Left renal pelvis (tissue), 4 donors: ENCODE results near the gene FCER1G. TPM values are rescaled to one million over a fixed set of nuclear protein-coding genes. Genes with fewer than 3 reads are reported as not detected.

Experiments
- DNase-seq, 4 donors: peaks; one replicate each; pipeline ENCODE4 v3.0.0-alpha.2; 2013; ENCODE audit warnings: low read depth in 4 of 4, low spot score in 3 of 4
- polyA plus RNA-seq, 4 donors: library from polyadenylated mRNA; unstranded; fragments of 120-200 nt; gene quantifications; one replicate each; pipeline ENCODE4 v1.2.1, GENCODE V29; 2013; ENCODE audit not compliant: insufficient read length in 4 of 4

FCER1G gene
- polyA plus RNA-seq, 4 donors: 13.1 to 39.3 (median 17.1) TPM

DNA sequence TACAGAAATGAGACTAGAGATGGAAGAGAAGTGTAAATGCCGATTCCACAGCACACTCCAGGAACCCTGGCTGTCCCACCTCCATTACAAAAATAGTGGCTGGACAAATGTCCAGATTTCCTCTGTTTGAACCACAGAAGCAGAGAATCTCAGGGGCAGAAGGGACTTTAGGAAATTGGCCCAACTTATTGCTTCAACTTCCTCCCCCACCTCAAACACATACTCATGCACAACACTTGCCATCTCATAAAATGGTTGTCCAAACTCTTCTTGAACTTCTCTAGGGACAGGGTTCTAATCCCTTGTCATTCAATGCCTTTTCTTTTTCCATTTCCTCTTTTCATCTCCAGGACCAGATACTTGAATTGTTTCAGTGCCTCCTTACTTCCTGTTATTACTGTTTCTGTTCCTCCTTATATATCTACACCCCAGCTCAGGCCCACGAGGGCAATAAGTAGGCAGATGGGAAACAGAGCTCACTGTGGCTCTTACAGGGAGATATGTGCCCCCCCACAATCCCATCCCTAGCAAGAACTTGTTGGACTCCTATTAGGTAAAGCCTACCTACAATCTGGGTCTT is 29.3 kb upstream of the FCER1G start:
- DNase-seq: no peak

GRCh38 chr1:161187311-161187710 is 27.8 kb upstream of the FCER1G start:
- DNase-seq: no peak

DNA sequence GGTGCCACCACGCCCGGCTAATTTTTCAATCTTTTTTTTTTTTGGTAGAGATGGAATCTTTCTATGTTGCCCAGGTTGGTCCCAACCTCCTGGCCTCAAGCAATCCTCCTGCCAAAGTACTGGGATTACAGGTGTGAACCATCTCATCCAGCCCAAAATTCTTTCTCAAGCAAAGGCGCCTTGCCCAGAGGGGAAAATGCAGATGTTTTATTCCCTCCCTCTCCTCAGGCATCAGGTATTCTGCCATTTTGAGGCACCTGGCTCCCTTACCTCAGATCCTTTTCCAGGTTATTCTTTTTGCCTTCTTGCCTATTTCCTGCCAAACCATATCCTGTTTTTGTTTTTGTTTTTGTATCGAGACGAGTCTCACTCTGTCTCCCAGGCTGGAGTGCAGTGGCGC is 26.7 kb upstream of the FCER1G start:
- no peak for DNase-seq

GRCh38 chr1:161189036-161189435 is 26.1 kb upstream of the FCER1G start:
- DNase-seq: no peak

GRCh38 chr1:161190962-161191521 is 24.1 kb upstream of the FCER1G start:
- DNase-seq: no peak

- no peak for DNase-seq
These were observed 23.1 kb upstream of the FCER1G start for GRCh38 chr1:161191971-161192370.

DNA sequence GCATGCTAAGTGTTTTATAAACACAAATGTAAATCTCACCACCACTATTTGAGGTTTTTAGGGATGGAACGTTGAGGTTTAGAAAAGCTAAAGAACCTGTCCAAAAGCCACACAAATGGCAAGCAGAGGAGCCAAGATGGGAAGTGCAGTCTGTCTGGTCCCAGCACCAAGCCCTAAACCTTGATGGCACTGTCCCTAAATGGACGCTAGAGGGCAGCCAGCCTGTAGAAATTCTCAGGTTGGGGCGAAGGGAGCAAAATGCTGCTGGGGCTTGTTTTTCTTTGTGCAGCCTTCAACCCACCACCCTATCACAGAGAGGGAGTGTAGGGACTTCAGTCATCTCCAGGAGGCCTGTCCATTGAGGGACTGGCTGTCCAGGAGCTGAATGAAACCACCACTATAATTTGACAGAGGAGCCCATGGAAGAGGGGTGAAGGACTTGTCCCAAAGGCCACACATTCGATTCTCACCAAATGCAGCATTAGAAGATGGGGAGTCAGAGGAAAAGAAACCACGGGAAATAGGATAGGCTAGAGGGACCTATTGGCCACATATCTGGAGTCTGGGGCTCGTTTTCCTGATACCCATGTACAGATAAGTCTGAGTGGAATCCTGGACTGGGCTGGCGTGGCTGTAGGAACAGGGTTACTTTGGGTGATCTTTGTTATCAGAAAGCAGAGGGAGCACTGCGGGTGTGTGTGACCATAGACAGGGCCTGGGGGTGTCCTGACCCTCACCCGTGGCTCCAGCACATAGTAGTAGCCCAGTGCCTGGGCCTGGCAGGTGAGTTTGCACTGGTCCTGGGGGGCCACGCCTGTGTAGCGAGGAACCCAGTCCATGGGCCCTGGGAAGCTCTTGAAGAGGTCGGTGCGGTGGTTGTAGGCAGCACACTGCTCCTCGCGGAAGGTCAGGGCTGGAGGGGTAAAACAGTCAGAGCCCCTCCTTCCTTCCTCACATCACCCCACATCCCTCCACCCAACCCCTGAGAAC is 22.3 kb upstream of the FCER1G start:
- DNase-seq: no peak

- DNase-seq: no peak
These were observed 21.4 kb upstream of the FCER1G start for GRCh38 chr1:161193561-161194235.

GRCh38 chr1:161195171-161195570 is 19.9 kb upstream of the FCER1G start:
- DNase-seq: no peak

GRCh38 chr1:161196111-161196510 is 19.0 kb upstream of the FCER1G start:
- DNase-seq: no peak

DNA sequence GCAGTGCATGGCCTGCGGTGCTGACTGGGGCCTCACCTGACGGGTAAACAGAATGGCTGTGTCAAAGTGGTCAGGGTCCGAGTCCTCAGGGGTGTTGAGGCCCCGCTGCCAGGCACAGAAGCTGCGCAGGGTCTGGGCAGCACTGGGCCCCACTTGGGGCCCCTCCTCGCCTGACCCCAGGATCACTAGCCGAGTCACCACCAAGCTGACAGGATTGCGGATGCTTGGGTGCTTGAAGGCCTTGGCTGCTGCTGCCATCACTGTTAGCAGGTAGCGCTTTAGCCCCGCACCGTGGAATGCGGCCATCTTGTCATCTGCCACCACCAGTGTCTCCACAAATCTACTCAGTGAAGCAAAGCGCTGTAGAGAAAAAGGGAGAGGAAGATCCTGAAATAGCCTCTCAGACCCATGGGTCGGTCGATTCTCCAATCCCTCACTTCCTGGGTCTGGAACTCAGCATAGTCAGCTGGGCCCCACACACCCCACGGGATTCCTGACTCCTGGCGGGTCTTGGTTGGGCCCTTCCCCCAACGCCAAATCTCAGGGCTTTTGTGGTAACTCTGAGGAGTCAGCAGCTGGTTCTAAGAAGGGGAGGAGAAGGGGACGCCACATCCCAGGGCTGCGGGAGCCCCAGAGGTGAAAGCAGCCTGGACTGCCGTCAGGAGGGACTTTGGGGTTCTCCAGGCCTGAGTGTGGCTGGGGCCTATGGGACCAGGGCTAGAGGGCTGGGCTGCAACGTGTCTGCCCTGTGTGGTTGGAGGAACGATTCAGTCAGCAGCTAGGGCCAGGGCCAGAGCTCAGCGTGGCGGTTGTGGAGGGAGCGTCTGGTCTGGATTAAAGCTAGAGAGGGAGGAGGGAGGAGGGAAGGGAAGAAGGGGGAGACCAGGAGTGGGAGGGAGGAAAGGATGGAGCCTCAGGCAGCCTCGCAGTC is 18.3 kb upstream of the FCER1G start:
- DNase-seq: no peak

- no peak for DNase-seq
These were observed 17.4 kb upstream of the FCER1G start for GRCh38 chr1:161197560-161198193.

DNA sequence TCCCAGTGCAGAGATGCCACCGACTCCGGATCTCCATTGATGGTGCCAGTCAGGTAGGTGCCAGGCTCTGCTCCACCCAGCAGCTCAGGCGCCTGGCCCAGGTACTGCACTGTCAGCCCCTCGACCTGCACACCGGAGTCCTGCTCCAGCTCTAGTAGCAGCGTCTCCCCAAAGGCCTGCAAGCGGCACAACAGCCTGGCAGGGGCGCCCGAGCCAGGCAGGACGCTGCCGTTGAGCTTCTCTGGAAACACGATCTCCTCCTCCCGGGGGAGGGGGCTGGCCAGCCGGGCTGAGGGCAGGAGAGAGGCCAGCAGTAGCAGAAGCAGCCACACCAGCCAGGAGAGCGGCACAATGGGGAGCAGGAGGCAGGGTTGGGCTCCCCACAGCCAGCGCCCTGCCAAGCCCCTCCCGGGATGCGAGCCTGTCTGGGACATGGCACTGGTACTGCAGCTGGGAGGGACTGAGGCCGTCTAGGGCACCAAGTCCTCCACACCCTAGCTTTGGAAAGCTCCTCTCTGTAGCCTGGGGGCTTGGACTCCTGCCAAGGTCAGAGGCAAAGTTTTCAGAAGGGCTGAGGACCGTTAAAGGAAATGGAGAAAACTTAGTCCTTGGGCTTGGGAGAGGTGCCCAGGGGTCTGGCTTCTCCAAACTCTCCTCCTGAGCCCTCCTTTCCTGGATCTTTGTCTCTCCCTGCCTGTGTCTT is 16.8 kb upstream of the FCER1G start:
- no peak for DNase-seq

- DNase-seq: no peak
These were observed 16.1 kb upstream of the FCER1G start, which contains the start of gene ADAMTS4 for GRCh38 chr1:161198897-161199431. Gene ADAMTS4, minus strand, starts transcription at chr1:161199054. Its CDS starts 427 bp downstream, at chr1:161198627.

DNA sequence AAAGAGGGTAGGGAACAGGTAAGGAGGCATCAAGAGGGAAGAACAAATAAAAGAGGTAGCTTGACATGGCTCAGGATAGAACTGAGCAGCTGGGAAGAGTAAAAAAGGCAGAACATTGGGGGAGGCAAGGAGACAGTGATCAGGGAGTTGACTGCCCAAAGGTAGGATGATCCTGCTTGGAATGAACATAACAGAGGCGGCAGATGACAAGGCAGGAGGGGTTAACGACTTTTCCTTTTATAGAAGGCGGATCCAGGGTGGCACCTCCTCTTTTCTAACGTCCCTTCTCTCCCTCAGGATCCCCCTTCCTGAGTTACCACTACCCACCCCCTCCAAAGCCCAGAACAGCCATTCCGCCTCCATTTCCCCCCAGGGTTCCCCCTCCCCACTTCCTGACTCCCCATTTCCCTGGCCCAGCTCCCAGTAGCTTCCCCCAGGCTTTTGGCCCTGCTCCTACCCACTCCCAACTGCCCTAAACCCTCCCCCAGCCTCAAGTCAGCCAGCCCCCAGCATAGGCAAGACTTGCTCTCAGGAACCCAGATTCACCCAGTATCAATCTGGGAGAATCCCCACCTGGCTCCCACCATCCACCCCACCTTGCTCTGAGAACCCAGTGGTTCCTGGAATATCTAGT is 15.5 kb upstream of the FCER1G start:
- no peak for DNase-seq

GRCh38 chr1:161200421-161200991 is 14.6 kb upstream of the FCER1G start:
- no peak for DNase-seq

- DNase-seq: no peak
These were observed 13.9 kb upstream of the FCER1G start for GRCh38 chr1:161200992-161201835.
